K562 (cell line): Measurements from ENCODE around the gene GPATCH4. TPM values are rescaled to one million over a fixed set of nuclear protein-coding genes. Genes with fewer than 3 reads are reported as not detected.

Experiments
- ARID1B ChIP-seq: fragments of 450-650 bp; IDR thresholded peaks from 2 replicates; pipeline ENCODE4 v1.6.1; 2016; ENCODE audit warnings: antibody characterized with exemption, mild to moderate bottlenecking, inconsistent platforms
- BCOR ChIP-seq: fragments of 450-650 bp; IDR thresholded peaks from 2 replicates; pipeline ENCODE4 v1.6.1; 2016
- CAMTA2 ChIP-seq: fragments of 250-450 bp; sonication (Bioruptor Pico); conservative IDR thresholded peaks from 2 replicates; pipeline ENCODE4 v1.5.1; 2022
- CTBP1 ChIP-seq: fragments of 450-650 bp; IDR thresholded peaks from 2 replicates; pipeline ENCODE4 v1.6.1; 2016; ENCODE audit warnings: borderline replicate concordance
- HDAC1 ChIP-seq, 2 experiments: fragments of 450-650 bp; IDR thresholded peaks; 2 replicates each; pipeline ENCODE4 v1.6.1; 2016 to 2017; ENCODE audit warnings: inconsistent platforms in 1 of 2, mild to moderate bottlenecking in 1 of 2, moderate library complexity in 1 of 2
- KAT7 ChIP-seq: sonication (generic); formaldehyde crosslinking; IDR thresholded peaks from 2 replicates; pipeline ENCODE4 v1.8.0; 2022; ENCODE audit warnings: missing genetic modification reagents, mild to moderate bottlenecking, borderline replicate concordance
- MBD2 ChIP-seq: sonication (generic); IDR thresholded peaks from 2 replicates; pipeline ENCODE4 v1.6.1; 2016; ENCODE audit warnings: low read depth, borderline replicate concordance
- RBM34 ChIP-seq: fragments of 200-400 bp; formaldehyde crosslinking; IDR thresholded peaks from 2 replicates; pipeline ENCODE4 v1.6.1; 2018; ENCODE audit warnings: low read length, borderline replicate concordance; ENCODE audit not compliant: insufficient read depth
- SIN3B ChIP-seq: fragments of 450-650 bp; IDR thresholded peaks from 2 replicates; pipeline ENCODE4 v1.6.1; 2017; ENCODE audit warnings: low read depth, mild to moderate bottlenecking, moderate library complexity
- THRAP3 ChIP-seq: fragments of 450-650 bp; IDR thresholded peaks from 2 replicates; pipeline ENCODE4 v1.6.1; 2016; ENCODE audit warnings: mild to moderate bottlenecking, inconsistent platforms, borderline replicate concordance
- polyA plus RNA-seq, 8 experiments: library from polyadenylated mRNA; depleted of rRNA in 4 of 8; stranded (reverse) in 5 of 8; unstranded in 3 of 8; fragments of >200 nt; fragmentation: Nextera tagmentation in 2 of 8; fragmentation: Illumina TruSeq in 1 of 8; extraction: Ambion mirVana in 2 of 8; extraction: Trizol in 1 of 8; gene quantifications; 2 replicates each; pipeline versions ENCODE4 v1.2.1 to v1.2.3, GENCODE V29; 2011 to 2014; ENCODE audit warnings: inconsistent platforms in 1 of 8, missing spikeins in 1 of 8
- total RNA-seq, 7 experiments: library from RNA; depleted of rRNA in 6 of 7; stranded (reverse); fragments of >200 nt in 6 of 7; fragmentation: Illumina TruSeq in 2 of 7; extraction: Trizol in 2 of 7; gene quantifications; 2 replicates each; pipeline versions ENCODE4 v1.2.1 to v1.2.3, GENCODE V29; 2011 to 2021; ENCODE audit warnings: low replicate concordance in 1 of 7
- TF ChIP-seq, protein P1 (sequence below): fragments of 150-350 bp; IDR thresholded peaks from 2 replicates; pipeline ENCODE4 v1.6.1; 2014; ENCODE audit warnings: low read depth, mild to moderate bottlenecking, low read length, borderline replicate concordance
- TF ChIP-seq, protein P2 (sequence below): fragments of 200-800 bp; sonication (Bioruptor generic); IDR thresholded peaks from 2 replicates; pipeline ENCODE4 v1.6.1; 2017; ENCODE audit warnings: missing genetic modification characterization, missing compliant biosample characterization
- TF ChIP-seq, protein P3 (sequence below): fragments of 200-400 bp; formaldehyde crosslinking; IDR thresholded peaks from 2 replicates; pipeline ENCODE4 v1.6.1; 2017; ENCODE audit warnings: mild to moderate bottlenecking, low read depth, low read length, moderate library complexity
- TF ChIP-seq, protein P4 (sequence below): sonication (generic); formaldehyde crosslinking; IDR thresholded peaks from 2 replicates; pipeline ENCODE4 v1.9.0; 2022; ENCODE audit warnings: mild to moderate bottlenecking, missing genetic modification reagents
- TF ChIP-seq, protein P5 (sequence below): fragments of 250-450 bp; sonication (Bioruptor Pico); IDR thresholded peaks from 2 replicates; pipeline ENCODE4 v1.8.0; 2021; ENCODE audit warnings: borderline replicate concordance, mild to moderate bottlenecking, moderate library complexity; ENCODE audit not compliant: poor library complexity, severe bottlenecking

GPATCH4 gene
- total and polyA plus RNA-seq, 9 of the 15 experiments (the other 6 are each of a cell fraction or from before 2014, with no cell fraction given), result 43.7 to 105 (median 76.5) TPM

DNA sequence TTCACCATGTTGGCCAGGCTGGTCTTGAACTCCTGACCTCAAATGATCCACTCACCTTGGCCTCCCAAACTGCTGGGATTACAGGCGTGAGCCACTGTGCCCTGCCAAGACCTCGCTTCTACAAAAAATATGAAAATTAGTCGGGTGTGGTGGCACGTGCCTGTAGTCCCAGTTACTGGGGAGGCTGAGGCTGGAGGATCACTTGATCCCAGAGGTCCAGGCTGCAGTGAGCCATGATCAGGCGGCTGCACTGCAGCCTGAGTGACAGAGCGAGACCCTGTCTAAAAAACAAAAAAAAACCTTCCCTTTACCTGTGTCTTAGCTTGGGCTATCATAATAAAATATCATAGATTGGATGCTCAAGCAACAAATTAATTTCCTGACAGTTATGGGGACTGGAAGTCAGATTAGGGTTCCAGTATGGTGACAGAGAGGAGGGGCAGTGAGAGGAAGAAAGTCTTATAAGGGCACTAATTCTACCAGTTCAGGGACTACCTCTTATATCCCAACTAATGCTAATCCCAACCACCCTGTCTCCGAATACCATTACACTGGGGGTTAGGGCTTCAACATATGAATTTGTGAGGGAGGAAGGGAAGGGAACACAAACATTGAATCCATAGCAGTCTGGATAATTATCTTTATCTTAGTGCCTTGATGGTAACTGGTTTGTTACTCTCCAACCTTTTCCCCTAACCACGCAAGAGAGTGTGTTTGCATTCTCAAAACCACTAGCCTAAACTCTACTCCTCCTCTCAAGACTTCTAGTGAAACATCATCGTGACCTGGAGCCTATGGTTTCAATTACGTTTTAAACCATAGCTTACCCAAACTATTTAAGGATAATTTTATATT is 10.7 kb downstream of the GPATCH4 start (continued):
- TF ChIP-seq, protein P1, sequence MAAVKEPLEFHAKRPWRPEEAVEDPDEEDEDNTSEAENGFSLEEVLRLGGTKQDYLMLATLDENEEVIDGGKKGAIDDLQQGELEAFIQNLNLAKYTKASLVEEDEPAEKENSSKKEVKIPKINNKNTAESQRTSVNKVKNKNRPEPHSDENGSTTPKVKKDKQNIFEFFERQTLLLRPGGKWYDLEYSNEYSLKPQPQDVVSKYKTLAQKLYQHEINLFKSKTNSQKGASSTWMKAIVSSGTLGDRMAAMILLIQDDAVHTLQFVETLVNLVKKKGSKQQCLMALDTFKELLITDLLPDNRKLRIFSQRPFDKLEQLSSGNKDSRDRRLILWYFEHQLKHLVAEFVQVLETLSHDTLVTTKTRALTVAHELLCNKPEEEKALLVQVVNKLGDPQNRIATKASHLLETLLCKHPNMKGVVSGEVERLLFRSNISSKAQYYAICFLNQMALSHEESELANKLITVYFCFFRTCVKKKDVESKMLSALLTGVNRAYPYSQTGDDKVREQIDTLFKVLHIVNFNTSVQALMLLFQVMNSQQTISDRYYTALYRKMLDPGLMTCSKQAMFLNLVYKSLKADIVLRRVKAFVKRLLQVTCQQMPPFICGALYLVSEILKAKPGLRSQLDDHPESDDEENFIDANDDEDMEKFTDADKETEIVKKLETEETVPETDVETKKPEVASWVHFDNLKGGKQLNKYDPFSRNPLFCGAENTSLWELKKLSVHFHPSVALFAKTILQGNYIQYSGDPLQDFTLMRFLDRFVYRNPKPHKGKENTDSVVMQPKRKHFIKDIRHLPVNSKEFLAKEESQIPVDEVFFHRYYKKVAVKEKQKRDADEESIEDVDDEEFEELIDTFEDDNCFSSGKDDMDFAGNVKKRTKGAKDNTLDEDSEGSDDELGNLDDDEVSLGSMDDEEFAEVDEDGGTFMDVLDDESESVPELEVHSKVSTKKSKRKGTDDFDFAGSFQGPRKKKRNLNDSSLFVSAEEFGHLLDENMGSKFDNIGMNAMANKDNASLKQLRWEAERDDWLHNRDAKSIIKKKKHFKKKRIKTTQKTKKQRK, result no peak
- TF ChIP-seq BCOR (peak; percentile 63), MBD2 (no peak), THRAP3 (no peak), KAT7 (0 out of 2 replicates have a peak, but pooled peaks have one; percentile 32), RBM34 (no peak), HDAC1 (IDR thresholded peaks at IDR 0.05) (no peak), ARID1B (no peak), SIN3B (no peak), CAMTA2 (no peak), CTBP1 (no peak)
- TF ChIP-seq, protein P2, sequence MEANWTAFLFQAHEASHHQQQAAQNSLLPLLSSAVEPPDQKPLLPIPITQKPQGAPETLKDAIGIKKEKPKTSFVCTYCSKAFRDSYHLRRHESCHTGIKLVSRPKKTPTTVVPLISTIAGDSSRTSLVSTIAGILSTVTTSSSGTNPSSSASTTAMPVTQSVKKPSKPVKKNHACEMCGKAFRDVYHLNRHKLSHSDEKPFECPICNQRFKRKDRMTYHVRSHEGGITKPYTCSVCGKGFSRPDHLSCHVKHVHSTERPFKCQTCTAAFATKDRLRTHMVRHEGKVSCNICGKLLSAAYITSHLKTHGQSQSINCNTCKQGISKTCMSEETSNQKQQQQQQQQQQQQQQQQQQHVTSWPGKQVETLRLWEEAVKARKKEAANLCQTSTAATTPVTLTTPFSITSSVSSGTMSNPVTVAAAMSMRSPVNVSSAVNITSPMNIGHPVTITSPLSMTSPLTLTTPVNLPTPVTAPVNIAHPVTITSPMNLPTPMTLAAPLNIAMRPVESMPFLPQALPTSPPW (CRISPR knock-in tag), result no peak
- TF ChIP-seq, protein P3, sequence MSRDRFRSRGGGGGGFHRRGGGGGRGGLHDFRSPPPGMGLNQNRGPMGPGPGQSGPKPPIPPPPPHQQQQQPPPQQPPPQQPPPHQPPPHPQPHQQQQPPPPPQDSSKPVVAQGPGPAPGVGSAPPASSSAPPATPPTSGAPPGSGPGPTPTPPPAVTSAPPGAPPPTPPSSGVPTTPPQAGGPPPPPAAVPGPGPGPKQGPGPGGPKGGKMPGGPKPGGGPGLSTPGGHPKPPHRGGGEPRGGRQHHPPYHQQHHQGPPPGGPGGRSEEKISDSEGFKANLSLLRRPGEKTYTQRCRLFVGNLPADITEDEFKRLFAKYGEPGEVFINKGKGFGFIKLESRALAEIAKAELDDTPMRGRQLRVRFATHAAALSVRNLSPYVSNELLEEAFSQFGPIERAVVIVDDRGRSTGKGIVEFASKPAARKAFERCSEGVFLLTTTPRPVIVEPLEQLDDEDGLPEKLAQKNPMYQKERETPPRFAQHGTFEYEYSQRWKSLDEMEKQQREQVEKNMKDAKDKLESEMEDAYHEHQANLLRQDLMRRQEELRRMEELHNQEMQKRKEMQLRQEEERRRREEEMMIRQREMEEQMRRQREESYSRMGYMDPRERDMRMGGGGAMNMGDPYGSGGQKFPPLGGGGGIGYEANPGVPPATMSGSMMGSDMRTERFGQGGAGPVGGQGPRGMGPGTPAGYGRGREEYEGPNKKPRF, result no peak
- TF ChIP-seq, protein P4, sequence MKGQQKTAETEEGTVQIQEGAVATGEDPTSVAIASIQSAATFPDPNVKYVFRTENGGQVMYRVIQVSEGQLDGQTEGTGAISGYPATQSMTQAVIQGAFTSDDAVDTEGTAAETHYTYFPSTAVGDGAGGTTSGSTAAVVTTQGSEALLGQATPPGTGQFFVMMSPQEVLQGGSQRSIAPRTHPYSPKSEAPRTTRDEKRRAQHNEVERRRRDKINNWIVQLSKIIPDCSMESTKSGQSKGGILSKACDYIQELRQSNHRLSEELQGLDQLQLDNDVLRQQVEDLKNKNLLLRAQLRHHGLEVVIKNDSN (CRISPR knock-in tag), result no peak
- TF ChIP-seq, protein P5, sequence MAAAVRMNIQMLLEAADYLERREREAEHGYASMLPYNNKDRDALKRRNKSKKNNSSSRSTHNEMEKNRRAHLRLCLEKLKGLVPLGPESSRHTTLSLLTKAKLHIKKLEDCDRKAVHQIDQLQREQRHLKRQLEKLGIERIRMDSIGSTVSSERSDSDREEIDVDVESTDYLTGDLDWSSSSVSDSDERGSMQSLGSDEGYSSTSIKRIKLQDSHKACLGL (CRISPR knock-in tag), result no peak
